Esophagus squamous epithelium (tissue), 4 donors: ENCODE results near the gene ZCCHC9.

ENCODE experiments used
- CTCF ChIP-seq, 6 experiments: fragments of 450-650 bp in 4 of 6; fragments of 200-600 bp in 2 of 6; sonication (generic) in 2 of 6; IDR thresholded peaks; one replicate each; pipeline ENCODE4 v1.5.1; 2016 to 2019; ENCODE audit warnings: antibody characterized with exemption in 6 of 6, mild to moderate bottlenecking in 4 of 6, moderate library complexity in 4 of 6
- POLR2A ChIP-seq, 4 donors: fragments of 450-650 bp; IDR thresholded peaks; one replicate each; pipeline ENCODE4 v1.6.1; 2017; ENCODE audit warnings: antibody characterized with exemption in 4 of 4, mild to moderate bottlenecking in 4 of 4, moderate library complexity in 3 of 4

- TF ChIP-seq CTCF (IDR thresholded peaks at IDR 0.05), result no peak
- no peak for TF ChIP-seq POLR2A (IDR thresholded peaks at IDR 0.05)
Measured at GRCh38 chr5:81317536-81317935, 16.1 kb downstream of the ZCCHC9 start.
